H1 (cell line): ENCODE data around the gene FPR3. TPM values are rescaled to one million over a fixed set of nuclear protein-coding genes. Genes with fewer than 3 reads are reported as not detected.

ENCODE experiments used
- CTCF ChIA-PET: fragments of 300-600 bp; sonication (Branson Sonifier 250); formaldehyde crosslinking; loops from one replicate; lab custom pipeline; 2021; ENCODE audit not compliant: partially characterized antibody; lab: Charles Lee
- POLR2A ChIA-PET: fragments of 300-600 bp; sonication (Branson Sonifier 250); formaldehyde crosslinking; loops from one replicate; lab custom pipeline; 2021; ENCODE audit warnings: inconsistent platforms; ENCODE audit not compliant: partially characterized antibody; lab: Charles Lee
- DNase-seq, 2 experiments: peaks; one replicate each; pipeline versions ENCODE4 v3.0.0 to v3.0.0-alpha.2; 2010 to 2022; ENCODE audit warnings: low spot score in 2 of 2, low read depth in 1 of 2, mixed read lengths in 1 of 2
- FAIRE-seq: peaks from 2 replicates; lab custom pipeline; 2011; peaks lifted over from hg19 to GRCh38; lab: Jason Lieb, UNC
- H2AFZ ChIP-seq: 2 replicates; pipeline ENCODE4 v1.8.1; 2012; ENCODE audit warnings: low read length, inconsistent platforms
- H2AK5ac ChIP-seq: 2 replicates; pipeline ENCODE4 v1.6.1; 2013; ENCODE audit warnings: low read depth, low read length
- H2BK120ac ChIP-seq: replicated peaks from 2 replicates; pipeline ENCODE3; 2013; ENCODE audit warnings: low read depth, low read length, inconsistent platforms
- H2BK12ac ChIP-seq: 2 replicates; pipeline ENCODE4 v1.6.1; 2013; ENCODE audit warnings: low read depth, low read length
- H2BK15ac ChIP-seq: 2 replicates; pipeline ENCODE4 v1.6.1; 2013; ENCODE audit warnings: low read length
- H2BK20ac ChIP-seq: 2 replicates; pipeline ENCODE4 v1.6.1; 2013; ENCODE audit warnings: low read length
- H2BK5ac ChIP-seq: 2 replicates; pipeline ENCODE4 v1.6.1; 2013; ENCODE audit warnings: low read depth, low read length
- H3K14ac ChIP-seq: 2 replicates; pipeline ENCODE4 v1.6.1; 2013; ENCODE audit warnings: inconsistent platforms; ENCODE audit not compliant: insufficient read length
- H3K18ac ChIP-seq: 2 replicates; pipeline ENCODE4 v1.6.1; 2013; ENCODE audit warnings: low read length; ENCODE audit errors: extremely low read depth
- H3K23ac ChIP-seq: 2 replicates; pipeline ENCODE4 v1.6.1; 2013; ENCODE audit warnings: inconsistent platforms; ENCODE audit not compliant: insufficient read length
- H3K23me2 ChIP-seq: 2 replicates; pipeline ENCODE4 v1.6.1; 2013; ENCODE audit warnings: low read depth, low read length
- H3K27ac ChIP-seq: 2 replicates; pipeline ENCODE4 v1.6.1; 2011; ENCODE audit warnings: low read depth, low read length, inconsistent platforms
- H3K27me3 ChIP-seq, 4 experiments: replicated peaks in 1 of 4; 1 replicate in 1 of 4; 2 replicates in 3 of 4; pipeline versions ENCODE4 v1.6.1 to v1.8.1; 2011 to 2013; ENCODE audit warnings: low read length in 3 of 4, mild to moderate bottlenecking in 3 of 4, inconsistent platforms in 2 of 4, mixed read lengths in 2 of 4, moderate library complexity in 1 of 4; ENCODE audit not compliant: control insufficient read depth in 3 of 4, insufficient read depth in 3 of 4; ENCODE audit errors: extremely low read depth in 1 of 4
- H3K36me3 ChIP-seq, 4 experiments: 2 replicates each; pipeline versions ENCODE4 v1.6.1 to v1.8.1; 2011 to 2013; ENCODE audit warnings: mild to moderate bottlenecking in 4 of 4, low read length in 3 of 4, moderate library complexity in 2 of 4, control low read depth in 1 of 4, inconsistent platforms in 1 of 4; ENCODE audit not compliant: insufficient read depth in 4 of 4, control insufficient read depth in 2 of 4
- H3K4ac ChIP-seq: replicated peaks from 2 replicates; pipeline ENCODE3; 2013; ENCODE audit warnings: low read length, low read depth, mixed read lengths, inconsistent platforms; ENCODE audit not compliant: insufficient read length
- H3K4me1 ChIP-seq, 4 experiments: replicated peaks in 1 of 4; 1 replicate in 1 of 4; 2 replicates in 3 of 4; pipeline versions ENCODE4 v1.6.1 to v1.8.1; 2011 to 2013; ENCODE audit warnings: low read length in 3 of 4, inconsistent platforms in 2 of 4, mixed read lengths in 1 of 4; ENCODE audit not compliant: insufficient read depth in 4 of 4, control insufficient read depth in 3 of 4
- H3K4me2 ChIP-seq, 2 experiments: 2 replicates each; pipeline versions ENCODE4 v1.6.1 to v1.8.1; 2011 to 2013; ENCODE audit warnings: low read depth in 2 of 2, low read length in 2 of 2, control low read depth in 1 of 2, inconsistent platforms in 1 of 2, mild to moderate bottlenecking in 1 of 2; ENCODE audit not compliant: insufficient read depth in 1 of 2
- H3K4me3 ChIP-seq, 4 experiments: fragments of 200-600, 300-600 bp in 1 of 4; sonication (generic), shearing (Covaris generic), sonication (Bioruptor Twin) in 1 of 4; 2 replicates each; pipeline versions ENCODE4 v1.5.1 to v1.8.1; 2011 to 2016; ENCODE audit warnings: low read length in 4 of 4, low read depth in 3 of 4, control low read depth in 2 of 4, inconsistent platforms in 2 of 4, mild to moderate bottlenecking in 2 of 4, mixed read lengths in 1 of 4, moderate library complexity in 1 of 4; ENCODE audit not compliant: insufficient read depth in 2 of 4; ENCODE audit errors: extremely low read depth in 1 of 4
- H3K56ac ChIP-seq: replicated peaks from 2 replicates; pipeline ENCODE3; 2013; ENCODE audit warnings: low read depth, mild to moderate bottlenecking, mixed read lengths, low read length, inconsistent platforms; ENCODE audit not compliant: insufficient read length
- H3K79me1 ChIP-seq: 2 replicates; pipeline ENCODE4 v1.6.1; 2013; ENCODE audit warnings: low read depth, low read length, control low read depth
- H3K79me2 ChIP-seq, 2 experiments: 2 replicates each; pipeline versions ENCODE4 v1.6.1 to v1.8.1; 2012 to 2013; ENCODE audit warnings: low read length in 2 of 2, mild to moderate bottlenecking in 2 of 2, inconsistent platforms in 1 of 2; ENCODE audit not compliant: insufficient read depth in 2 of 2, control insufficient read depth in 1 of 2
- H3K9ac ChIP-seq, 4 experiments: replicated peaks in 1 of 4; 1 replicate in 1 of 4; 2 replicates in 3 of 4; pipeline versions ENCODE4 v1.6.1 to v1.8.1; 2011 to 2013; ENCODE audit warnings: low read depth in 3 of 4, low read length in 3 of 4, control low read depth in 2 of 4, mild to moderate bottlenecking in 2 of 4, moderate library complexity in 2 of 4, inconsistent platforms in 1 of 4; ENCODE audit errors: extremely low read depth in 1 of 4
- H3K9me3 ChIP-seq, 2 experiments: 2 replicates each; pipeline versions ENCODE4 v1.6.1 to v1.8.1; 2012 to 2013; ENCODE audit warnings: mild to moderate bottlenecking in 2 of 2, moderate library complexity in 2 of 2, control low read depth in 1 of 2, inconsistent platforms in 1 of 2, low read depth in 1 of 2, low read length in 1 of 2, mixed read lengths in 1 of 2; ENCODE audit not compliant: insufficient read depth in 2 of 2
- H4K20me1 ChIP-seq, 2 experiments: replicated peaks in 1 of 2; 2 replicates each; pipeline versions ENCODE3 to v1.8.1; 2011 to 2013; ENCODE audit warnings: inconsistent platforms in 2 of 2, low read length in 2 of 2, mild to moderate bottlenecking in 1 of 2; ENCODE audit not compliant: insufficient read depth in 2 of 2, control insufficient read depth in 1 of 2
- H4K5ac ChIP-seq: 2 replicates; pipeline ENCODE4 v1.6.1; 2013; ENCODE audit warnings: low read length, low read depth, mixed read lengths, inconsistent platforms; ENCODE audit not compliant: insufficient read length
- H4K8ac ChIP-seq: 2 replicates; pipeline ENCODE4 v1.8.0; 2013; ENCODE audit warnings: mild to moderate bottlenecking, moderate library complexity, low read length, inconsistent platforms; ENCODE audit not compliant: insufficient read depth; ENCODE audit errors: extremely low read depth
- H4K91ac ChIP-seq: replicated peaks from 2 replicates; pipeline ENCODE3; 2013; ENCODE audit warnings: low read length, mixed read lengths, inconsistent platforms; ENCODE audit not compliant: insufficient read length
- BRCA1 ChIP-seq: IDR thresholded peaks from 2 replicates; pipeline ENCODE4 v1.6.1; 2012; ENCODE audit warnings: low read depth, low read length, improper control_type of control experiment
- CHD2 ChIP-seq: IDR thresholded peaks from 2 replicates; pipeline ENCODE4 v1.6.1; 2012; ENCODE audit warnings: low read length, improper control_type of control experiment
- CREB1 ChIP-seq: IDR thresholded peaks from 2 replicates; pipeline ENCODE4 v1.6.1; 2012; ENCODE audit warnings: inconsistent platforms
- CTCF ChIP-seq, 3 experiments: IDR thresholded peaks; 1 replicate in 2 of 3; 2 replicates in 1 of 3; pipeline versions ENCODE4 v1.5.1 to v1.6.1; 2011; ENCODE audit warnings: low read length in 3 of 3, mild to moderate bottlenecking in 3 of 3, inconsistent platforms in 2 of 3, low read depth in 1 of 3, moderate library complexity in 1 of 3; ENCODE audit not compliant: insufficient read depth in 1 of 3; ENCODE audit errors: control extremely low read depth in 1 of 3
- KDM5A ChIP-seq: fragments of 200-600 bp; IDR thresholded peaks from 2 replicates; pipeline ENCODE4 v1.7.1; 2012; ENCODE audit warnings: mild to moderate bottlenecking, low read length, inconsistent platforms, mixed read lengths
- POLR2A ChIP-seq, 2 experiments: IDR thresholded peaks; 1 replicate in 1 of 2; 2 replicates in 1 of 2; pipeline ENCODE4 v1.6.1; 2011; ENCODE audit warnings: low read depth in 2 of 2, low read length in 2 of 2, mild to moderate bottlenecking in 2 of 2; ENCODE audit errors: control extremely low read depth in 1 of 2
- POU5F1 ChIP-seq: IDR thresholded peaks from 2 replicates; pipeline ENCODE4 v1.6.1; 2011; ENCODE audit warnings: low read depth, mild to moderate bottlenecking, low read length, moderate library complexity
- RNF2 ChIP-seq: fragments of 200-900, 300-1000 bp; sonication (generic); IDR thresholded peaks from 2 replicates; pipeline ENCODE4 v1.7.1; 2016; ENCODE audit warnings: borderline replicate concordance, low read depth, mild to moderate bottlenecking, antibody characterized with exemption, low read length; ENCODE audit not compliant: poor library complexity, severe bottlenecking; ENCODE audit errors: missing control alignments
- TBP ChIP-seq: IDR thresholded peaks from 2 replicates; pipeline ENCODE4 v1.6.1; 2011; ENCODE audit warnings: low read depth, low read length, improper control_type of control experiment
- USF2 ChIP-seq: IDR thresholded peaks from 2 replicates; pipeline ENCODE4 v1.6.1; 2011; ENCODE audit warnings: low read length, improper control_type of control experiment
- WGBS, 2 experiments: shearing (Covaris generic) in 1 of 2; methylation state at CpG; one replicate each; pipeline versions ENCODE4 v1.1.6 to v1.1.7; 2013 to 2015; ENCODE audit warnings: low lambda C conversion rate in 2 of 2, mixed read lengths in 2 of 2, inconsistent platforms in 1 of 2, low coverage in 1 of 2, missing lambda C conversion rate in 1 of 2; ENCODE audit not compliant: insufficient replicate concordance in 2 of 2, insufficient coverage in 1 of 2, insufficient read length in 1 of 2; ENCODE audit errors: extremely low coverage in 1 of 2, missing lambda C conversion rate in 1 of 2; 5-methylcytosine and 5-hydroxymethylcytosine counted together
- polyA plus RNA-seq, 7 experiments: library from polyadenylated mRNA; depleted of rRNA in 3 of 7; stranded (reverse) in 5 of 7; unstranded in 2 of 7; fragments of >200 nt in 5 of 7; fragments of 200-250 nt in 2 of 7; gene quantifications; 1 replicate in 5 of 7; 2 replicates in 1 of 7; 4 replicates in 1 of 7; pipeline versions ENCODE4 v1.2.1 to v1.2.3, GENCODE V29; 2011 to 2013; ENCODE audit warnings: missing spikeins in 2 of 7, mixed read lengths in 2 of 7
- total RNA-seq: library from RNA; stranded (reverse); fragmentation: NEBNext Ultra II Directional; extraction: Animal tissue kit (Norgen Biotek cat#: 25700); gene quantifications from 2 replicates; pipeline ENCODE4 v1.2.1, GENCODE V29; 2021

Gene FPR3
- total and polyA plus RNA-seq, 2 of the 8 experiments (the other 6 are each of a cell fraction or from before 2014, with no cell fraction given) = not detected

- Histone ChIP-seq H4K91ac (no peak overlapping the region), H2BK15ac (no peak overlapping the region), H3K4ac (no peak overlapping the region), H3K9ac (no peak overlapping the region), H3K56ac (no peak overlapping the region), H3K27ac (no peak overlapping the region), H3K79me1 (no peaks in the 10 kb centered on the region), H3K9me3 (peaks cover 6 to 13% of the 10 kb centered on the region in 2 experiments; a peak in 3 of 4 replicates), H3K23ac (no peak overlapping the region), H2BK120ac (no peak overlapping the region), H3K27me3 (no peaks in the 10 kb centered on the region), H4K20me1 (no peaks in the 10 kb centered on the region), H3K23me2 (no peaks in the 10 kb centered on the region; the same call in 1 of the 2 replicates), H2BK5ac (no peak overlapping the region), H2BK12ac (no peak overlapping the region), H2AFZ (no peak overlapping the region), H3K18ac (no peak overlapping the region), H2AK5ac (no peak overlapping the region), H4K8ac (no peak overlapping the region; the same call in 1 of the 2 replicates), H4K5ac (no peak overlapping the region), H3K79me2 (no peaks in the 10 kb centered on the region), H3K4me3 (no peak overlapping the region), H3K36me3 (no peaks in the 10 kb centered on the region), H3K4me1 (no peaks in the 10 kb centered on the region), H2BK20ac (no peak overlapping the region), H3K14ac (no peak overlapping the region), H3K4me2 (no peak overlapping the region)
- WGBS, 2 experiments = 82% methylated on average over 6 of the region's 6 CpGs; no CpG with 5 or more reads in 1 of the 2 experiments
- ChIA-PET POLR2A (no interaction called here), CTCF (no interaction called here)
- no peak for DNase-seq
- FAIRE-seq = no peak
- TF ChIP-seq CREB1 = no peak
- no peak for TF ChIP-seq CTCF (IDR thresholded peaks at IDR 0.05; ENCODE audit: control extremely low read depth in 1 of 3, insufficient read depth in 1 of 3, low read depth in 1 of 3, low read length in 3 of 3)
- TF ChIP-seq CHD2 = no peak
- TF ChIP-seq USF2 = no peak
- TF ChIP-seq TBP = no peak
- no peak for TF ChIP-seq KDM5A
- no peak for TF ChIP-seq RNF2
- TF ChIP-seq BRCA1 = no peak
- no peak for TF ChIP-seq POLR2A (IDR thresholded peaks at IDR 0.05; ENCODE audit: control extremely low read depth in 1 of 2, low read depth in 2 of 2, low read length in 2 of 2)
- TF ChIP-seq POU5F1 = no peak
These were observed 5.7 kb upstream of the FPR3 start for GRCh38 chr19:51789061-51789795.
